Duodenal mucosa (tissue), 2 donors: ENCODE results near the gene BCAS1.
A peak's percentile ranks its signal among the peaks of the same experiment; 100 is the strongest.
"Not testable (repeated sequence)": the region's sequence is repeated elsewhere in the genome, so short reads cannot be mapped to it uniquely, and the experiment has no call there.

Source experiments
- H3K27ac ChIP-seq: one replicate; pipeline ENCODE4 v1.7.0; 2013; ENCODE audit warnings: low read depth, low read length
- H3K27me3 ChIP-seq, 2 donors: one replicate each; pipeline ENCODE4 v1.7.0; 2013; ENCODE audit warnings: low read length in 2 of 2, control low read depth in 1 of 2; ENCODE audit not compliant: insufficient read depth in 2 of 2, control insufficient read depth in 1 of 2
- H3K36me3 ChIP-seq, 2 donors: one replicate each; pipeline ENCODE4 v1.7.0; 2013; ENCODE audit warnings: low read length in 2 of 2, control low read depth in 1 of 2; ENCODE audit not compliant: insufficient read depth in 2 of 2, control insufficient read depth in 1 of 2
- H3K4me1 ChIP-seq, 2 donors: one replicate each; pipeline ENCODE4 v1.7.0; 2013; ENCODE audit warnings: low read length in 2 of 2, control low read depth in 1 of 2; ENCODE audit not compliant: insufficient read depth in 2 of 2, control insufficient read depth in 1 of 2
- H3K4me3 ChIP-seq, 2 donors: one replicate each; pipeline ENCODE4 v1.7.0; 2013; ENCODE audit warnings: low read length in 2 of 2, low read depth in 1 of 2
- H3K9ac ChIP-seq, 2 donors: one replicate each; pipeline ENCODE4 v1.7.0; 2013; ENCODE audit warnings: low read length in 2 of 2, low read depth in 1 of 2
- H3K9me3 ChIP-seq, 2 donors: one replicate each; pipeline ENCODE4 v1.7.0; 2013; ENCODE audit warnings: low read length in 2 of 2, control low read depth in 1 of 2; ENCODE audit not compliant: control insufficient read depth in 1 of 2

BCAS1 gene

DNA sequence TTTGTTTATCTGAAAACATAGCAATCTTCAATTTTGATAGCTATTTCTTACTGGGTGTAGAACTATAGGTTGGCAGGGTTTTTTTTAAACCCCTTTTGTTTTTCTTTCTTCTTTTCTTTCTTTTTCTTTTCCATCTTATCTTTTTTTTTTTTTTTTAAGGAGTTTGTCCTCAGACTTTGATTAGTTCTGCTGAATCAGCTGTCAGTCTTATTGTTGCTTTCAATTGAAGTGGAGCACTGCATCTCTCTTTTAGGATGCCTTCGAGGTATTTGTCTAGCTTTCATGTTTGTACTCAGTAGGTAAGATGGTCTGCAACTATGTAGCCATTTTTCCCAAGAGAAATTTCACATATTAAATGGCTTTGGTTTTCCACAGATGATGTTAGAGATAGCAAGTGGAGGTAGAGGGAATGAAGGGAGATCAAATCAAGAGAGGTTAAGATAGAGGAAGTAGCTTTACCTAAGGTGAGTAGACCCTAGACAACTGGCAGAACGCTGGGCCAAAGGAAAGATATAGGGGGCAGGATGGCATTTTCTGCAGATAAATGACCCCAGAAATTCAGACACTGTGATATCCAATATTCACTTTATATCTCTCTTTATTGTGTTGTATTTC lies 137.1 kb downstream of the BCAS1 start:
- Histone ChIP-seq H3K9me3 (no peaks in the 10 kb centered on the region), H3K4me1 (peaks cover 3 to 14% of the 10 kb centered on the region in 2 donors), H3K4me3 (no peak overlapping the region), H3K27ac (no peak overlapping the region), H3K9ac (no peak overlapping the region), H3K36me3 (no peaks in the 10 kb centered on the region), H3K27me3 (no peaks in the 10 kb centered on the region)

DNA sequence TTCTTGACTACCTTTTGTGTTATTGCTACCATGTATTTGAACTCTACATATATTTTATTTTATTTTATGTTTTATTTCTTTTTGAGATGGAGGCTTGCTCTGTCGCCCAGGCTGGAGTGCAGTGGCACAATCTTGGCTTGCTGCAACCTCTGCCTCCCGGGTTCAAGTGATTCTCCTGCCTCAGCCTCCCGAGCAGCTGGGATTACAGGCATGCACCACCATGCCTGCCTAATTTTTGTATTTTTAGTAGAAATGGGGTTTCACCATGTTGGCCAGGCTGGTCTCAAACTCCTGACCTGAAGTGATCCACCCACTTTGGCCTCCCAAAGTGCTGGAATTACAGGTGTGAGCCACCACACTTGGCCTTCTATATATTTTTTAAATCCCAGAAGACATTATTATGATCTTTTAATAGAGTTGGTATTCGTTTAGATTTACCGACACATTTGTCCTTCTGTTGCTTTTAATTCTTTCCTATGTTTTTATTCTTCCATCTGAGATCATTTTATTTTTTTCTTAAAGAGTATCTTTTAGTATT lies 137.7 kb downstream of the BCAS1 start:
- H3K9me3 ChIP-seq, H3K4me3 ChIP-seq, H3K36me3 ChIP-seq, H3K27ac ChIP-seq, H3K27me3 ChIP-seq, H3K9ac ChIP-seq: not testable (repeated sequence)
- peaks cover 3 to 14% of the 10 kb centered on the region in 2 donors for H3K4me1 ChIP-seq

- H3K27me3 ChIP-seq = no peaks in the 10 kb centered on the region
- peaks cover 4 to 11% of the 10 kb centered on the region in 2 donors for H3K4me1 ChIP-seq
- H3K36me3 ChIP-seq = no peaks in the 10 kb centered on the region
- no peaks in the 10 kb centered on the region for H3K9me3 ChIP-seq
- no peak overlapping the region for H3K4me3 ChIP-seq
- no peak overlapping the region for H3K27ac ChIP-seq
- no peak overlapping the region for H3K9ac ChIP-seq
Measured at GRCh38 chr20:53931597-53931996, 138.8 kb downstream of the BCAS1 start.

DNA sequence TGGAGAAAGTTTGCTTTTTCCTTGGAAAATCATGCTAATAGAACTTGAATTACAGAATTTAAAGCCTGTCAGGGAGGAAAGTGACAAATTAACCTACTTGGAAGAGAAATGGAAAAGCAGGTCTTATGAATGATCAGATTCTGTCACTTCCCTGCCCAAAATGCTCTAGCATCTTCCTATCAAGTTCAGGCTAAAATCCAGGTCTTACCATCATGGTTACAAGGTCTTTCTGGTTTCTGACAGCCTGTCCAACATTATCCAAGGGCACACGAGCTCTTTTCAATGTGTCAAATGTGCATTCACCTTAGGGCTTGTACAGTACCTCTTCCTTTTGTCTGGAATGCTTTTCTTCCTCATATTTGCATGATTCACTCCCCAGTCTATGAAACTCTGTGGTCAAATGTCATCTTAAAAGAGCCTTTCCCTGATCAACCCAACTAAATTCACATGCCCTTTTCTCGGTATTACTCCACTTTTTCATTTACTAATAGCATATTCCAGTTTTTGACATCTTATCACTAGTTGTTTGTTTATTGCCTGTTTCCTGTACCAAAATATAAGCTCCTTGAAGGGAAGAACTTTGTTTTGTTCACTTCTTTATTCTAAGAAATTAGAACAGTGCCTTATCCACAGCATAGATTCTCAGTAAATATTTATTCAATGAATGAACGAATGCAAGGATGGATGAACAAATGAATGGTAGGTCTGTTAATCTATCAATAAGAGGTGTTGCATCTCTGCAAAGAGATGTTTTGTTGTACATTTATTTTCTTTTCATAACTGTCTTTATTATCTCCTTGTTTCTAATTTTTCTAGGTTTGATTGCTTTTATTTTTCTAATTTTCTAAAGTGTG lies 139.5 kb downstream of the BCAS1 start:
- no peak overlapping the region for H3K27ac ChIP-seq
- no peaks in the 10 kb centered on the region for H3K36me3 ChIP-seq
- H3K27me3 ChIP-seq = no peaks in the 10 kb centered on the region
- no peak overlapping the region for H3K9ac ChIP-seq
- H3K9me3 ChIP-seq = no peaks in the 10 kb centered on the region
- no peak overlapping the region for H3K4me3 ChIP-seq
- H3K4me1 ChIP-seq = peaks cover 10 to 18% of the 10 kb centered on the region in 2 donors

DNA sequence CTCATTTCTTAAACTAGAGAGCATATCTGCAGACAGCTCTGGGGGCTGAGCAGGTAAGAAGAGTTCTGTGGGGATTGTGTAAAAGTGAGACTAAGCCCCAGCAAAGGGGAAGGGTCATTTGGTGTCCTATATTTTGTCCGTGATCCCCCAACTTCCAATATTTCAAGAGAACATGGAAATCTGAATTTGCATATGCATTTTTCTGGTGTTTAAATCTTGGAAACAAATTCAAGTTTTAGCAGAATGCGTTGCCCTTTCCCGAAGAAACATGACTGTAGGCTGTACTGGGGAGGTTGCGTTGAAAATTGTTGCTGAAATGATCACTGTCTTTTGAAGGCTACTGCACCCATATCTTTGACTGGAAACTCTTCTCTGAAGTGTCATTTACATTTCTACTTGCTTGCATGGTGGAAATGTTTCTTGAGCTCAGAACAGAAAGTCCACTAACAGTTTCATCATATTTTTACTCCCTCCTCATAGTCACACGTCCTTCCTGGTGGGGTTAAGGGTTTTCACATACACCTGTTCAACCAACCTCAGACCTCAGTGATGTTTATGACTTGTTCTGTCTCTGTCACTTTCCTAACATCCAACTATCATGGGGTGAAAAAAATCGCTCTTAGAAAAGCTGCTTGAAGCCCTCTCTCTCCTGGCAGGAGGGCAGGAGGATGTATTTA lies 140.3 kb downstream of the BCAS1 start:
- H3K4me3 ChIP-seq = no peak overlapping the region
- H3K4me1 ChIP-seq = peaks cover 11 to 21% of the 10 kb centered on the region in 2 donors
- no peaks in the 10 kb centered on the region for H3K27me3 ChIP-seq
- H3K27ac ChIP-seq = no peak overlapping the region
- H3K36me3 ChIP-seq = no peaks in the 10 kb centered on the region
- H3K9ac ChIP-seq = no peak overlapping the region
- no peaks in the 10 kb centered on the region for H3K9me3 ChIP-seq

DNA sequence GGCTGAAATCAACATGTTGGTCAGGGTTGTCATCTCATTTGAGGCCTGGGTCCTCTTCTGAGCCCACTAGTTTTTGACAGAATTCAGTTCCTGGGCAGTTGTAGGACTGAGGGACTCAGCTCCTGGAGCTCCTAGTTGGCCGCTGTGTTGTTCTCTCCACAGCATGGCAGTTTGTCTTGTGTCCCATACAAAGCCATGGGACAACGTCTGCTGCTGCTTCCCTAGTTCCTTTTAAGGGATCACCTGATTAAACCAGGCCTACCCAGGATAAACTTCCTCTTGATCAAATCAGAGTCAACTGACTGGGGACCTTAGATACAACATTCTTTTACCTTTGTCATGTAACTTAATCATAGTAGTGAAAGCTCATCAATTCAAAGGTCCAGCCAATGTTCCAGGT lies 141.0 kb downstream of the BCAS1 start:
- Histone ChIP-seq H3K27ac (no peak overlapping the region), H3K4me3 (no peak overlapping the region), H3K27me3 (no peaks in the 10 kb centered on the region), H3K36me3 (no peaks in the 10 kb centered on the region), H3K9me3 (no peaks in the 10 kb centered on the region), H3K4me1 (peaks cover 11 to 16% of the 10 kb centered on the region in 2 donors), H3K9ac (no peak overlapping the region)

DNA sequence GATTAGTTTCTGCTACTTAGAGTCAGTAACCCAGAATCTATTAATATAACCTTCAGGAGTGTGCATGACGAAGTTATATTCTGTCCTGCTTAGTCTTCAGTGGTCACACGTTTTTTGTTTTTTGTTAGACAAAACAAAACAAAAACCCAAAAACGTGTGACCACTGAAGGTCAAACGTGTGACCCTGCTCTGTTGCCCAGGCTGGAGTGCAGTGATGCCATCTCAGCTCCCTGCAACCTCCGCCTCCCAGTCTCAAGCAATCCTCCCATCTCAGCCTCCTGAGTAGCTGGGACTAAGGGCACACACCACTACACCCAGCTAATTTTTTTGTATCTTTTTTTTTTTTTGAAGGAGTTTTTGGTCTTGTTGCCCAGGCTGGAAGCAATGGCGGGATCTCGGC lies 142.4 kb downstream of the BCAS1 start:
- no peak overlapping the region for H3K9ac ChIP-seq
- H3K4me3 ChIP-seq = no peak overlapping the region
- no peak overlapping the region for H3K27ac ChIP-seq
- no peaks in the 10 kb centered on the region for H3K9me3 ChIP-seq
- peaks cover 13 to 20% of the 10 kb centered on the region in 2 donors for H3K4me1 ChIP-seq
- no peaks in the 10 kb centered on the region for H3K27me3 ChIP-seq
- H3K36me3 ChIP-seq = no peaks in the 10 kb centered on the region

- H3K27ac ChIP-seq = peak overlapping the region; percentile 10
- H3K36me3 ChIP-seq = no peaks in the 10 kb centered on the region
- no peaks in the 10 kb centered on the region for H3K27me3 ChIP-seq
- no peak overlapping the region for H3K9ac ChIP-seq
- no peak overlapping the region for H3K4me3 ChIP-seq
- no peaks in the 10 kb centered on the region for H3K9me3 ChIP-seq
- H3K4me1 ChIP-seq = peaks cover 15 to 23% of the 10 kb centered on the region in 2 donors
Measured at GRCh38 chr20:53926428-53927028, 143.9 kb downstream of the BCAS1 start.

- no peaks in the 10 kb centered on the region for H3K36me3 ChIP-seq
- H3K4me3 ChIP-seq = no peak overlapping the region
- peak overlapping the region; percentile 10 for H3K27ac ChIP-seq
- H3K9ac ChIP-seq = no peak overlapping the region
- H3K4me1 ChIP-seq = peaks cover 15 to 23% of the 10 kb centered on the region in 2 donors
- no peaks in the 10 kb centered on the region for H3K27me3 ChIP-seq
- H3K9me3 ChIP-seq = no peaks in the 10 kb centered on the region
Measured at GRCh38 chr20:53925651-53926401, 144.6 kb downstream of the BCAS1 start.
